K562 (cell line): ENCODE data around the gene CHAC1. TPM values are rescaled to one million over a fixed set of nuclear protein-coding genes. Genes with fewer than 3 reads are reported as not detected.

Source experiments
- ATAC-seq: fragments of 200-7000 bp; cut with Tn5 transposase; 3 replicates; pipeline ENCODE4 v1.9.1; 2020; ENCODE audit warnings: moderate library complexity
- BruUV-seq: library from RNA; stranded (reverse); fragments of 400-500 nt; replicated peaks from 2 replicates; lab custom pipeline; 2021; lab: Mats Ljungman, UMichigan
- CTCF ChIA-PET: fragments of 300-600 bp; formaldehyde crosslinking; extraction: SDS; loops from one replicate; lab custom pipeline; 2021; ENCODE audit warnings: low intra/inter-chr PET ratio; lab: Yijun Ruan, JAX
- POLR2A ChIA-PET: fragments of 300-600, 350-650 bp; sonication (Branson Sonifier 250); formaldehyde crosslinking; extraction: SDS; loops from one replicate; lab custom pipeline; 2021; ENCODE audit warnings: antibody characterized with exemption, inconsistent platforms; lab: Yijun Ruan, JAX
- DNase-seq, 4 experiments: peaks; one replicate each; pipeline versions ENCODE4 v3.0.0 to v3.0.0-alpha.2; 2011 to 2018; ENCODE audit warnings: low spot score in 3 of 4, mixed read lengths in 3 of 4; ENCODE audit errors: extremely low read depth in 1 of 4
- FAIRE-seq: peaks from 2 replicates; lab custom pipeline; 2011; peaks lifted over from hg19 to GRCh38; lab: Jason Lieb, UNC
- H2AFZ ChIP-seq: 2 replicates; pipeline ENCODE4 v1.6.0; 2011; ENCODE audit warnings: low read depth, low read length, control low read depth, inconsistent platforms
- H3K27ac ChIP-seq: fragments of 200-600 bp; 3 replicates; pipeline ENCODE4 v1.8.0; 2011; ENCODE audit warnings: low read depth, mild to moderate bottlenecking, control low read depth, inconsistent platforms, low read length, moderate library complexity, mixed read lengths; ENCODE audit errors: extremely low read depth
- H3K27me3 ChIP-seq, 2 experiments: fragments of 300-600 bp in 1 of 2; 2 replicates in 1 of 2; 3 replicates in 1 of 2; pipeline versions ENCODE4 v1.6.0 to v1.8.0; 2011; ENCODE audit warnings: inconsistent platforms in 2 of 2, low read length in 2 of 2, mild to moderate bottlenecking in 1 of 2, mixed read lengths in 1 of 2, moderate library complexity in 1 of 2; ENCODE audit not compliant: control insufficient read depth in 2 of 2, insufficient read depth in 2 of 2
- H3K36me3 ChIP-seq: fragments of 300-600 bp; 3 replicates; pipeline ENCODE4 v1.8.0; 2011; ENCODE audit warnings: mild to moderate bottlenecking, low read length, inconsistent platforms; ENCODE audit not compliant: control insufficient read depth, insufficient read depth
- H3K4me1 ChIP-seq, 2 experiments: fragments of 200-600 bp in 1 of 2; replicated peaks in 1 of 2; 2 replicates in 1 of 2; 3 replicates in 1 of 2; pipeline versions ENCODE4 v1.5.1 to v1.8.0; 2011; ENCODE audit warnings: inconsistent platforms in 2 of 2, low read length in 2 of 2, mild to moderate bottlenecking in 1 of 2, mixed read lengths in 1 of 2, moderate library complexity in 1 of 2; ENCODE audit not compliant: control insufficient read depth in 2 of 2, insufficient read depth in 2 of 2
- H3K4me2 ChIP-seq: 2 replicates; pipeline ENCODE4 v1.6.1; 2011; ENCODE audit warnings: low read length, control low read depth, inconsistent platforms, mixed read lengths; ENCODE audit not compliant: insufficient read depth
- H3K4me3 ChIP-seq: fragments of 200-600 bp; sonication (generic), shearing (Covaris generic); 2 replicates; pipeline ENCODE4 v1.5.1; 2016; ENCODE audit warnings: control low read depth, inconsistent platforms
- H3K79me2 ChIP-seq: fragments of 200-600 bp; 3 replicates; pipeline ENCODE4 v1.8.0; 2011; ENCODE audit warnings: low read length, inconsistent platforms; ENCODE audit not compliant: control insufficient read depth, insufficient read depth
- H3K9ac ChIP-seq, 2 experiments: 2 replicates each; pipeline versions ENCODE4 v1.6.0 to v1.6.1; 2011; ENCODE audit warnings: low read depth in 2 of 2, low read length in 2 of 2, control low read depth in 1 of 2, inconsistent platforms in 1 of 2, mild to moderate bottlenecking in 1 of 2, mixed read lengths in 1 of 2; ENCODE audit not compliant: insufficient read depth in 1 of 2
- H3K9me1 ChIP-seq: one replicate; pipeline ENCODE4 v1.6.0; 2011; ENCODE audit warnings: inconsistent platforms, mild to moderate bottlenecking, low read length, moderate library complexity; ENCODE audit not compliant: control insufficient read depth, insufficient read depth
- H3K9me3 ChIP-seq: replicated peaks from 2 replicates; pipeline ENCODE4 v1.5.1; 2011; ENCODE audit warnings: low read depth, low read length, inconsistent platforms; ENCODE audit not compliant: control insufficient read depth, insufficient read depth
- H4K20me1 ChIP-seq: replicated peaks from 2 replicates; pipeline ENCODE4 v1.6.1; 2011; ENCODE audit warnings: low read length, inconsistent platforms, mixed read lengths; ENCODE audit not compliant: control insufficient read depth, insufficient read depth
- CBFA2T3 ChIP-seq: fragments of 450-650 bp; IDR thresholded peaks from 2 replicates; pipeline ENCODE4 v1.6.1; 2017
- CBX2 ChIP-seq: fragments of 200-600 bp; sonication (generic); IDR thresholded peaks from one replicate; pipeline ENCODE4 v1.6.1; 2012; ENCODE audit warnings: mild to moderate bottlenecking, low read length, inconsistent platforms; ENCODE audit not compliant: insufficient read depth, poor library complexity, severe bottlenecking
- CTBP1 ChIP-seq: fragments of 450-650 bp; IDR thresholded peaks from 2 replicates; pipeline ENCODE4 v1.6.1; 2016; ENCODE audit warnings: borderline replicate concordance
- LEF1 ChIP-seq: fragments of 450-650 bp; IDR thresholded peaks from 2 replicates; pipeline ENCODE4 v1.6.1; 2016; ENCODE audit warnings: mild to moderate bottlenecking
- MAFG ChIP-seq: fragments of 450-650 bp; conservative IDR thresholded peaks from 2 replicates; pipeline ENCODE4 v1.6.1; 2016; ENCODE audit warnings: missing genetic modification characterization, missing compliant biosample characterization
- MEIS2 ChIP-seq: fragments of 450-650 bp; IDR thresholded peaks from 2 replicates; pipeline ENCODE4 v1.6.1; 2014; ENCODE audit warnings: mild to moderate bottlenecking; ENCODE audit not compliant: partially characterized antibody
- NFE2 ChIP-seq: IDR thresholded peaks from 2 replicates; pipeline ENCODE4 v1.6.1; 2014; ENCODE audit warnings: antibody characterized with exemption, low read depth
- RAD51 ChIP-seq: fragments of 450-650 bp; IDR thresholded peaks from 2 replicates; pipeline ENCODE4 v1.7.1; 2016; ENCODE audit warnings: low read depth, mild to moderate bottlenecking, borderline replicate concordance
- RBM22 ChIP-seq: fragments of 200-400 bp; formaldehyde crosslinking; IDR thresholded peaks from 2 replicates; pipeline ENCODE4 v1.6.1; 2018; ENCODE audit warnings: low read length, low read depth; ENCODE audit not compliant: poor library complexity, severe bottlenecking
- RCOR1 ChIP-seq, 2 experiments: IDR thresholded peaks; 2 replicates each; pipeline ENCODE4 v1.6.1; 2012; ENCODE audit warnings: low read depth in 2 of 2, low read length in 2 of 2, borderline replicate concordance in 1 of 2, improper control_type of control experiment in 1 of 2
- RNF2 ChIP-seq: sonication (generic); IDR thresholded peaks from 2 replicates; pipeline ENCODE4 v1.6.1; 2016
- TCF7 ChIP-seq: sonication (generic); IDR thresholded peaks from 2 replicates; pipeline ENCODE4 v1.6.1; 2016; ENCODE audit warnings: antibody characterized with exemption, borderline replicate concordance
- TEAD4 ChIP-seq, 2 experiments: sonication (generic) in 1 of 2; formaldehyde crosslinking in 1 of 2; IDR thresholded peaks; 2 replicates each; pipeline versions ENCODE4 v1.6.1 to v1.8.0; 2012 to 2022; ENCODE audit warnings: borderline replicate concordance in 1 of 2, inconsistent platforms in 1 of 2, low read length in 1 of 2, mild to moderate bottlenecking in 1 of 2, missing genetic modification reagents in 1 of 2
- ZBTB8A ChIP-seq: fragments of 450-650 bp; IDR thresholded peaks from 2 replicates; pipeline ENCODE4 v1.6.1; 2018; ENCODE audit warnings: mild to moderate bottlenecking, moderate library complexity; ENCODE audit not compliant: partially characterized antibody
- WGBS: fragments of 100-300 bp; shearing (Covaris generic); methylation state at CpG from one replicate; pipeline ENCODE4 v1.1.6; 2016; ENCODE audit warnings: low coverage, mixed read lengths; ENCODE audit not compliant: insufficient coverage; ENCODE audit errors: missing lambda C conversion rate; 5-methylcytosine and 5-hydroxymethylcytosine counted together
- in situ Hi-C: fragments of 300-500 bp; cut with MboI; formaldehyde crosslinking; loops from 4 replicates; pipeline ENCODE4 v1.15.0; 2018; ENCODE audit warnings: inconsistent platforms, mixed read lengths
- intact Hi-C: fragments of 100-400 bp; cut with micrococcal nuclease; formaldehyde crosslinking; loops from 2 replicates; pipeline ENCODE4 v1.14.2; 2022
- polyA plus RNA-seq, 8 experiments: library from polyadenylated mRNA; depleted of rRNA in 4 of 8; stranded (reverse) in 5 of 8; unstranded in 3 of 8; fragments of >200 nt; fragmentation: Nextera tagmentation in 2 of 8; fragmentation: Illumina TruSeq in 1 of 8; extraction: Ambion mirVana in 2 of 8; extraction: Trizol in 1 of 8; gene quantifications; 2 replicates each; pipeline versions ENCODE4 v1.2.1 to v1.2.3, GENCODE V29; 2011 to 2014; ENCODE audit warnings: inconsistent platforms in 1 of 8, missing spikeins in 1 of 8
- total RNA-seq, 7 experiments: library from RNA; depleted of rRNA in 6 of 7; stranded (reverse); fragments of >200 nt in 6 of 7; fragmentation: Illumina TruSeq in 2 of 7; extraction: Trizol in 2 of 7; gene quantifications; 2 replicates each; pipeline versions ENCODE4 v1.2.1 to v1.2.3, GENCODE V29; 2011 to 2021; ENCODE audit warnings: low replicate concordance in 1 of 7
- TF ChIP-seq, protein P1 (sequence below): fragments of 450-650 bp; IDR thresholded peaks from 2 replicates; pipeline ENCODE4 v1.6.1; 2016; ENCODE audit warnings: missing biosample characterization, missing genetic modification characterization

The CHAC1 gene
- total and polyA plus RNA-seq, 9 of the 15 experiments (the other 6 are each of a cell fraction or from before 2014, with no cell fraction given), result 0.47 to 39.0 (median 7.5) TPM

- no peak for TF ChIP-seq RAD51
Observed at GRCh38 chr15:40992825-40993224, 39.6 kb downstream of the CHAC1 start (continued).

DNA sequence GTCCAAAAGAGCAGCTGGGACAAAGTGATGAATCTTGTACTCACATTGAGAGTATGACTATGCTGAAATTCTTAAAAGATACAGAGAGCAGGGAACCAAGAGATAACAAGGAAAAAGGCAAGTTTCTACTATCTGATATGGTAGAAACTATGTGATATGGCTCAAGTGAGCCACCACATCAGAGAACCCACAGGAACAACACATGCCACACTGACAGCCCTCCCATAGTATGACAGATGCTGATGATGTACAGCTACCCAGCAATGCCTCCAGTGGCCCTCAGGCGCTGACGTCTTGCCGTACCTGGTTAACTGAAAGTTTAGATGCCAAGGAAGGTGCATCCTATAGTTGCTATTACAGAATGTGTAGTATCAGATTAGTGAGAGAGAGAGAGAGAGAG is 42.4 kb downstream of the CHAC1 start:
- Histone ChIP-seq H3K9ac (no peak overlapping the region), H3K9me1 (no peaks in the 10 kb centered on the region), H3K36me3 (peaks cover 75% of the 10 kb centered on the region), H3K4me1 (no peaks in the 10 kb centered on the region), H3K4me3 (no peak overlapping the region), H3K27me3 (no peaks in the 10 kb centered on the region), H4K20me1 (no peaks in the 10 kb centered on the region), H3K27ac (no peak overlapping the region), H3K4me2 (no peak overlapping the region), H3K79me2 (no peaks in the 10 kb centered on the region), H3K9me3 (no peaks in the 10 kb centered on the region), H2AFZ (no peak overlapping the region)
- POLR2A ChIA-PET, result no interaction called here
- FAIRE-seq, result peak; percentile 69
- in situ Hi-C loops (no loop called here), intact Hi-C loops (no loop called here)
- peak in 2 of 4 experiments; percentile 10 to 14 for DNase-seq
- TF ChIP-seq TCF7, result peak; percentile 95
- TF ChIP-seq RNF2, result no peak
- TF ChIP-seq LEF1, result peak; percentile 30; the same call in 1 of the 2 replicates
- peak; percentile 10; the same call in 1 of the 2 replicates for TF ChIP-seq CTBP1
- TF ChIP-seq ZBTB8A, result no peak
- TF ChIP-seq MAFG, result 0 out of 2 replicates have a peak, but pooled peaks have one; percentile 7
- TF ChIP-seq CBX2, result no peak
- TF ChIP-seq RCOR1 (IDR thresholded peaks at IDR 0.05; ENCODE audit: borderline replicate concordance in 1 of 2, low read depth in 2 of 2, low read length in 2 of 2), result peak in 1 of 2 experiments; percentile 26; a peak in 1 of 4 replicates
- peak; percentile 18; the same call in 1 of the 2 replicates for TF ChIP-seq CBFA2T3
- TF ChIP-seq TEAD4 (IDR thresholded peaks at IDR 0.05; ENCODE audit: low read length), result peak; percentile 38; the same call in 1 of the 2 replicates
- TF ChIP-seq TEAD4 (CRISPR knock-in tag; IDR thresholded peaks at IDR 0.05; ENCODE audit: borderline replicate concordance), result no peak
- TF ChIP-seq RBM22, result no peak
- TF ChIP-seq, protein P1, sequence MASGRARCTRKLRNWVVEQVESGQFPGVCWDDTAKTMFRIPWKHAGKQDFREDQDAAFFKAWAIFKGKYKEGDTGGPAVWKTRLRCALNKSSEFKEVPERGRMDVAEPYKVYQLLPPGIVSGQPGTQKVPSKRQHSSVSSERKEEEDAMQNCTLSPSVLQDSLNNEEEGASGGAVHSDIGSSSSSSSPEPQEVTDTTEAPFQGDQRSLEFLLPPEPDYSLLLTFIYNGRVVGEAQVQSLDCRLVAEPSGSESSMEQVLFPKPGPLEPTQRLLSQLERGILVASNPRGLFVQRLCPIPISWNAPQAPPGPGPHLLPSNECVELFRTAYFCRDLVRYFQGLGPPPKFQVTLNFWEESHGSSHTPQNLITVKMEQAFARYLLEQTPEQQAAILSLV (tag), result no peak
- peak; percentile 41; the same call in 1 of the 2 replicates for TF ChIP-seq NFE2
- TF ChIP-seq MEIS2, result peak; percentile 40
- ATAC-seq, result no peak
- 73% methylated on average over 3 of the region's 3 CpGs for WGBS
- CTCF ChIA-PET, result no interaction called here
- no TSS peak for BruUV-seq
